Kidney (tissue), 14 donors: ENCODE results near the gene WASF2. TPM values are rescaled to one million over a fixed set of nuclear protein-coding genes. Genes with fewer than 3 reads are reported as not detected.

Experiments used
- DNase-seq, 5 donors: peaks; one replicate each; pipeline ENCODE4 v3.0.0-alpha.2; 2013 to 2020
- FAIRE-seq: peaks from 2 replicates; lab custom pipeline; 2012; peaks lifted over from hg19 to GRCh38; lab: Jason Lieb, UNC
- H3K27ac ChIP-seq, 2 donors: one replicate each; pipeline ENCODE4 v1.7.0; 2013; ENCODE audit warnings: low read depth in 2 of 2, low read length in 2 of 2, inconsistent platforms in 1 of 2
- H3K27me3 ChIP-seq: one replicate; pipeline ENCODE4 v1.7.1; 2013; ENCODE audit warnings: low read length, inconsistent platforms; ENCODE audit not compliant: control insufficient read depth, insufficient read depth
- H3K36me3 ChIP-seq, 3 donors: one replicate each; pipeline versions ENCODE4 v1.7.0 to v1.7.1; 2013; ENCODE audit warnings: low read length in 3 of 3, control low read depth in 1 of 3, inconsistent platforms in 1 of 3; ENCODE audit not compliant: insufficient read depth in 3 of 3, control insufficient read depth in 2 of 3
- H3K4me1 ChIP-seq, 3 donors: one replicate each; pipeline versions ENCODE4 v1.7.0 to v1.7.1; 2013; ENCODE audit warnings: low read length in 3 of 3, inconsistent platforms in 1 of 3, low read depth in 1 of 3; ENCODE audit not compliant: control insufficient read depth in 2 of 3, insufficient read depth in 2 of 3
- H3K4me3 ChIP-seq, 3 donors: one replicate each; pipeline versions ENCODE4 v1.7.0 to v1.8.1; 2013; ENCODE audit warnings: low read length in 3 of 3, control low read depth in 1 of 3, inconsistent platforms in 1 of 3
- H3K9ac ChIP-seq, 3 donors: one replicate each; pipeline versions ENCODE4 v1.7.0 to v1.7.1; 2013; ENCODE audit warnings: low read length in 3 of 3, control low read depth in 1 of 3, inconsistent platforms in 1 of 3
- H3K9me3 ChIP-seq, 3 donors: one replicate each; pipeline versions ENCODE4 v1.7.0 to v1.7.1; 2013; ENCODE audit warnings: low read length in 3 of 3, control low read depth in 1 of 3, inconsistent platforms in 1 of 3; ENCODE audit not compliant: control insufficient read depth in 2 of 3, insufficient read depth in 1 of 3
- intact Hi-C: fragments of 100-400 bp; cut with DNase I; formaldehyde crosslinking; loops from one replicate; pipeline ENCODE4 v1.11.1; 2022
- polyA plus RNA-seq: library from polyadenylated mRNA; stranded (reverse); fragments of 350-450 nt; fragmentation: Illumina TruSeq; extraction: RNeasy Lipid Tissue Mini Kit (QIAGEN cat#74804); gene quantifications from one replicate; pipeline ENCODE4 v1.2.3, GENCODE V29; 2014; ENCODE audit warnings: low read depth, low replicate concordance; ENCODE audit not compliant: insufficient read depth
- total RNA-seq: library from RNA; stranded (reverse); fragmentation: NEBNext Ultra II Directional; extraction: Animal tissue kit (Norgen Biotek cat#: 25700); gene quantifications from one replicate; pipeline ENCODE4 v1.2.1, GENCODE V29; 2021
- TF ChIP-seq, protein P1 (sequence below): IDR thresholded peaks from 3 replicates; pipeline ENCODE4 v1.5.1; 2012; ENCODE audit warnings: mild to moderate bottlenecking, moderate library complexity, borderline replicate concordance; ENCODE audit not compliant: insufficient read depth; ENCODE audit errors: extremely low read depth
- donor health status: control.
- donor health status: control.
- donor health status: control.
- donor health status: control.
- donor health status: control.
- donor health status: DM: yes; HTN: yes; CAD: no.
- donor health status: Normal renal cell carcinoma (clear cell type).

Gene WASF2
- total and polyA plus RNA-seq, 2 donors from 2014 or later, result 23.9 to 159 TPM

DNA sequence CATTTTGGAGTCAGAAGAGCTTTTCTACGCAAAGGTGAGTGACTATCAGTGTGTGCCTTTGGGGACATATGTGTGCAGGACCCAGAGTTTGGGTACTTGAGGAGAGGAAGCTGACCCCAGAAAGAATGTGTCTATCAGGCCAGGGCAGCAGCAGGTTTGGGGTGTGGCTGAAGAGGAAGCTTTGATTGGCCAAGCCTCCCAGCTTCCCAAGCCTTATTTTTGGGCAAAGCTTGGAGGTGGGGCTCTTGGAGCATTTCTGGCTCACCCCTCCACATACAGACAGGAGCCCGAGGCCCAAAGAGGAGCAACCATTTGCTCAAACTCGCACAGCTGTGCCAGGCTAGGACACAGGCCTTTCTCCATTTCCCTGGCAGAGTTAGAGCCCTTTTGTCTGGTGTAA lies 92.9 kb downstream of the WASF2 start:
- Histone ChIP-seq H3K4me3 (no peak overlapping the region), H3K27ac (no peak overlapping the region), H3K4me1 (peaks cover 0 to 9% (median 5%) of the 10 kb centered on the region in 3 donors), H3K9me3 (no peaks in the 10 kb centered on the region), H3K9ac (no peak overlapping the region), H3K36me3 (no peaks in the 10 kb centered on the region), H3K27me3 (no peaks in the 10 kb centered on the region)
- DNase-seq, result no peak
- TF ChIP-seq, protein P1, sequence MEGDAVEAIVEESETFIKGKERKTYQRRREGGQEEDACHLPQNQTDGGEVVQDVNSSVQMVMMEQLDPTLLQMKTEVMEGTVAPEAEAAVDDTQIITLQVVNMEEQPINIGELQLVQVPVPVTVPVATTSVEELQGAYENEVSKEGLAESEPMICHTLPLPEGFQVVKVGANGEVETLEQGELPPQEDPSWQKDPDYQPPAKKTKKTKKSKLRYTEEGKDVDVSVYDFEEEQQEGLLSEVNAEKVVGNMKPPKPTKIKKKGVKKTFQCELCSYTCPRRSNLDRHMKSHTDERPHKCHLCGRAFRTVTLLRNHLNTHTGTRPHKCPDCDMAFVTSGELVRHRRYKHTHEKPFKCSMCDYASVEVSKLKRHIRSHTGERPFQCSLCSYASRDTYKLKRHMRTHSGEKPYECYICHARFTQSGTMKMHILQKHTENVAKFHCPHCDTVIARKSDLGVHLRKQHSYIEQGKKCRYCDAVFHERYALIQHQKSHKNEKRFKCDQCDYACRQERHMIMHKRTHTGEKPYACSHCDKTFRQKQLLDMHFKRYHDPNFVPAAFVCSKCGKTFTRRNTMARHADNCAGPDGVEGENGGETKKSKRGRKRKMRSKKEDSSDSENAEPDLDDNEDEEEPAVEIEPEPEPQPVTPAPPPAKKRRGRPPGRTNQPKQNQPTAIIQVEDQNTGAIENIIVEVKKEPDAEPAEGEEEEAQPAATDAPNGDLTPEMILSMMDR, result no peak
- no peak for FAIRE-seq
- intact Hi-C loops, result no loop called here

DNA sequence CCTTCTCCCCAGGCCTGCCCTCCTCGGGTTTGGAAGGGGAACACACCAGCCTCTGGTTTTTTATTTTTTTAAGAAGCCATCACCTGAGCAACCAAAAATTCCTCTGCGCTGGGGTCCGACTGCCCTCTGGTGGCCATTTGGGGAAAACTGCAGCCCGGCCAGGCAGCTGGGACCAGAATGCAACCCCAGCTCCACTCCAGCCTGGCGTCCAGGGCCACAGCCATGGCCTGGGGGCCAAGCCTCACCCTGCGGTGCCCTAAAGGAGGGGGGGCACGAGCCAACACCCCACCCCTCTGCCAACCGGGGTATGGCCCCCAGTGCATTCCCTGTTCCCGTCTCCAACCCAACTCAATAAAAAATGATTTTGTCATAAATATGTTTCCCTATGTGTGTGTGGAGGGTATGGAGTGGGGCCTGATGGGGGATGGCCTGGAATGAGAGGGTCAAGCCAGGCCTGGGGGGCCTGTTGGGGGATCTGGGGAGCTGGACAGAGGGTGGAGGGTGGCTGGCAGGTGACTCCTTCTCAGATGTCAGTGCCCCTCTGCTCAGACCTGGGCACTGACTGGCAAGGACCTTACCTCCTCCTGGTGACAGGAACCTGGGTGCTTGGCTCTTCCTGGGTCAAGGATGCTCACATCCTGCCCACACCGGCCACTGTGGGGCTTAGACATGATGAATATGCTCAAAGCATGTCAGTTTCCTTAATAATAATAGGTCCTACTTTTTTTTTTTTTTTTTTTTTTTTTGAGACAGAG lies 94.3 kb downstream of the WASF2 start:
- Histone ChIP-seq H3K4me1 (peaks cover 5 to 21% (median 10%) of the 10 kb centered on the region in 3 donors), H3K27ac (no peak overlapping the region), H3K36me3 (no peaks in the 10 kb centered on the region), H3K9me3 (no peaks in the 10 kb centered on the region), H3K27me3 (no peaks in the 10 kb centered on the region), H3K4me3 (no peak overlapping the region), H3K9ac (no peak overlapping the region)
- no peak for FAIRE-seq
- TF ChIP-seq, protein P1, result peak; percentile 91
- peak; percentile 83 to 89 (median 85) for DNase-seq
- intact Hi-C loops, result no loop called here

DNA sequence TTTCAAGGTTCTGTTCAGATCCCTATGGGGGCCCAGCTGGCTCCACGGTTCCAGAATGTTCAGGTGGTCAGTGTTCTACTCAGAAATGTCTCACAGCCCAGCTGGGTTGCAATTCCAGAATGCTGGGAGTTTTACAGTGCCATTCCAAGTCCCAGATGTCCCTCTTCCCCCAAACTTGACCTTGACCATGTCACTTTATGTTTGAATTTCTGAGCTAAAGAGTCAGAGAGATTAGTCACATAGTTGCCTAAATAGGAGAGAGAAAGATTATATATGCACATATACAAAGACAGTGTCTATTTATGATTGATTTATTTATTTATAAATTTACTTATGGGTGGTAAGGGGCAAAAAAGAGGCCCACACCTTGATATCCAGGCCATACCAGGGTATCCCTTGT lies 95.0 kb downstream of the WASF2 start:
- FAIRE-seq (no peak), DNase-seq (no peak)
- no peak overlapping the region for H3K4me3 ChIP-seq
- no peaks in the 10 kb centered on the region for H3K27me3 ChIP-seq
- intact Hi-C loops, result loop anchor here (5.0 kb wide), 1 partner anchor 93 kb away; no protein-coding TSS in a partner anchor
- TF ChIP-seq, protein P1, result no peak
- H3K36me3 ChIP-seq, result no peaks in the 10 kb centered on the region
- no peaks in the 10 kb centered on the region for H3K9me3 ChIP-seq
- peaks cover 5 to 18% (median 10%) of the 10 kb centered on the region in 3 donors for H3K4me1 ChIP-seq
- peak overlapping the region in 1 of 2 donors; percentile 32 for H3K27ac ChIP-seq
- peak overlapping the region in 1 of 3 donors; percentile 8 for H3K9ac ChIP-seq
